Measurements from ENCODE around the gene ZNF385B.

DNA sequence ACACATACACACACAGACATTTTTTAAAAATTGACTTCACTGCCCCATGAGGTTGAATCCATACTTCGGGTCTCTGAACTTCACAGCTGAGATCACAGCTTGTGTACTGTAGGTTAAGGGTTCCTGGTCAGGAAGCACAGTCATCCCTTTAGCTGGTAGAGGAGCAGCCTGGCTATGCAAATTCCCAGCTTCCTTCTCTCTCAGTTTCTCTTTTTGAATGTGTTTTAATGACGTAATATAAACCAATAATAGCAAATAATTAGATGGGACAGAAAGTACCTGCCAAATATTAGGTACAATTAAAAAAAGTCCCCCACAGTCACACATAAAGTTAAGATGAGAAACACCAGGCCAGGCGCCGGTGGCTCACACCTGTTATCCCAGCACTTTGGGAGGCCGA, 178.7 kb downstream of the ZNF385B start:
- TF ChIP-seq, protein P1, sequence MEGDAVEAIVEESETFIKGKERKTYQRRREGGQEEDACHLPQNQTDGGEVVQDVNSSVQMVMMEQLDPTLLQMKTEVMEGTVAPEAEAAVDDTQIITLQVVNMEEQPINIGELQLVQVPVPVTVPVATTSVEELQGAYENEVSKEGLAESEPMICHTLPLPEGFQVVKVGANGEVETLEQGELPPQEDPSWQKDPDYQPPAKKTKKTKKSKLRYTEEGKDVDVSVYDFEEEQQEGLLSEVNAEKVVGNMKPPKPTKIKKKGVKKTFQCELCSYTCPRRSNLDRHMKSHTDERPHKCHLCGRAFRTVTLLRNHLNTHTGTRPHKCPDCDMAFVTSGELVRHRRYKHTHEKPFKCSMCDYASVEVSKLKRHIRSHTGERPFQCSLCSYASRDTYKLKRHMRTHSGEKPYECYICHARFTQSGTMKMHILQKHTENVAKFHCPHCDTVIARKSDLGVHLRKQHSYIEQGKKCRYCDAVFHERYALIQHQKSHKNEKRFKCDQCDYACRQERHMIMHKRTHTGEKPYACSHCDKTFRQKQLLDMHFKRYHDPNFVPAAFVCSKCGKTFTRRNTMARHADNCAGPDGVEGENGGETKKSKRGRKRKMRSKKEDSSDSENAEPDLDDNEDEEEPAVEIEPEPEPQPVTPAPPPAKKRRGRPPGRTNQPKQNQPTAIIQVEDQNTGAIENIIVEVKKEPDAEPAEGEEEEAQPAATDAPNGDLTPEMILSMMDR (IDR thresholded peaks at IDR 0.05): no peak
- no peak for TF ChIP-seq POLR2AphosphoS5 (IDR thresholded peaks at IDR 0.05)
